Kidney epithelial cell (primary cell): ENCODE results near the gene LHPP. TPM values are rescaled to one million over a fixed set of nuclear protein-coding genes. Genes with fewer than 3 reads are reported as not detected.
A peak's percentile ranks its signal among the peaks of the same experiment; 100 is the strongest.
"Not testable (repeated sequence)": the region's sequence is repeated elsewhere in the genome, so short reads cannot be mapped to it uniquely, and the experiment has no call there.

Experiments
- DNase-seq: peaks from one replicate; pipeline ENCODE4 v3.0.0-alpha.2; 2010; ENCODE audit warnings: low read depth
- H3K27me3 ChIP-seq: 2 replicates; pipeline ENCODE4 v1.6.0; 2011; ENCODE audit warnings: low read length; ENCODE audit not compliant: control insufficient read depth, insufficient read depth
- H3K36me3 ChIP-seq: 2 replicates; pipeline ENCODE4 v1.5.1; 2011; ENCODE audit warnings: low read length; ENCODE audit not compliant: control insufficient read depth, insufficient read depth
- H3K4me3 ChIP-seq: 2 replicates; pipeline ENCODE4 v1.5.1; 2011; ENCODE audit warnings: low read depth, mild to moderate bottlenecking, control low read depth, low read length
- total RNA-seq: library from RNA; depleted of rRNA; stranded (reverse); fragments of >200 nt; gene quantifications from 2 replicates; pipeline ENCODE4 v1.2.3, GENCODE V29; 2015
- TF ChIP-seq, protein P1 (sequence below): IDR thresholded peaks from 2 replicates; pipeline ENCODE4 v1.5.1; 2011; ENCODE audit warnings: mild to moderate bottlenecking, moderate library complexity, low read length, control low read depth, inconsistent platforms; ENCODE audit not compliant: insufficient read depth, poor library complexity, severe bottlenecking

LHPP gene
- total RNA-seq, 1 donor from 2014 or later: 6.3 TPM

DNA sequence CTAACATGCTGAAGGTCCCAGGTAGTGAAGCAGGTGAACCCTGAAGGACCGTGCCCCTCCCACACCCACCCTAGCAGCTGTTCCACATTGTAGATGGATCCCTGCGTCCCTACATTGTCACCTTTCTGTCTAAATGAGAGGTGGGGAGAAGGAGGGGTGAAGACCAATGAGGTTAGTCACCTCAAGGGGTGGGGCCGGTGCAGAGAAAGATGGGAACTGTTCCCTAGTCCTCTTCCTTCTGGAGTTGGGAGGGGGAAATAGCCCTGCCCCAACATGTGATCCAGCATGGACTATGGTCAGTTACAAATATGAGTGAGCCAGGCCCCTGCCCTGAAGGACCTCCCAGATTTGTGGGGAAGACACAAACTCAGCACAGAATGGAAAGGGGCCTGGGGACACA is 124.5 kb downstream of the LHPP start:
- TF ChIP-seq, protein P1, sequence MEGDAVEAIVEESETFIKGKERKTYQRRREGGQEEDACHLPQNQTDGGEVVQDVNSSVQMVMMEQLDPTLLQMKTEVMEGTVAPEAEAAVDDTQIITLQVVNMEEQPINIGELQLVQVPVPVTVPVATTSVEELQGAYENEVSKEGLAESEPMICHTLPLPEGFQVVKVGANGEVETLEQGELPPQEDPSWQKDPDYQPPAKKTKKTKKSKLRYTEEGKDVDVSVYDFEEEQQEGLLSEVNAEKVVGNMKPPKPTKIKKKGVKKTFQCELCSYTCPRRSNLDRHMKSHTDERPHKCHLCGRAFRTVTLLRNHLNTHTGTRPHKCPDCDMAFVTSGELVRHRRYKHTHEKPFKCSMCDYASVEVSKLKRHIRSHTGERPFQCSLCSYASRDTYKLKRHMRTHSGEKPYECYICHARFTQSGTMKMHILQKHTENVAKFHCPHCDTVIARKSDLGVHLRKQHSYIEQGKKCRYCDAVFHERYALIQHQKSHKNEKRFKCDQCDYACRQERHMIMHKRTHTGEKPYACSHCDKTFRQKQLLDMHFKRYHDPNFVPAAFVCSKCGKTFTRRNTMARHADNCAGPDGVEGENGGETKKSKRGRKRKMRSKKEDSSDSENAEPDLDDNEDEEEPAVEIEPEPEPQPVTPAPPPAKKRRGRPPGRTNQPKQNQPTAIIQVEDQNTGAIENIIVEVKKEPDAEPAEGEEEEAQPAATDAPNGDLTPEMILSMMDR: no peak
- no peak for DNase-seq
- H3K27me3 ChIP-seq: peaks cover 4% of the 10 kb centered on the region
- no peak overlapping the region for H3K4me3 ChIP-seq
- no peaks in the 10 kb centered on the region for H3K36me3 ChIP-seq

DNA sequence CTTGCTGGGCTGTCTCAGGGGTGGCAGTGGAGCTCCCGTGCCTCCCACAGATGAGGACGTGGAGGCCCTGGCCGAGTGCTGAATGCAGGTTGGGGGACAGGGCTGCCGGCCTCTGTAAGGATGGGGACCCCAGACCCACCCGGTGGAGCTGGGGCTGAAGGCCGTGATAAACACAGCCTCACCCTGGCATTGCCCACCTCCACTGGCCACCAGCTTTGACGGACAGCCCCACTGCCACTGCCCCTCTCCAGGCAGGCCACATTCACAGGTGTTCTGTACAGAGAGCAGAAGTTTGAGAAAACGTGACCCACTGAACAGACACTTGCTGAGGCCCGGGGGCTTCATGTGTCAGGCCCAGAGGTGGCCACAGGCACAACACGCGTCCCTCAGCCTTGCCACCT is 126.2 kb downstream of the LHPP start:
- H3K27me3 ChIP-seq: peaks cover 4% of the 10 kb centered on the region
- no peak for DNase-seq
- H3K36me3 ChIP-seq: no peaks in the 10 kb centered on the region
- H3K4me3 ChIP-seq: no peak overlapping the region
- TF ChIP-seq, protein P1: no peak

DNA sequence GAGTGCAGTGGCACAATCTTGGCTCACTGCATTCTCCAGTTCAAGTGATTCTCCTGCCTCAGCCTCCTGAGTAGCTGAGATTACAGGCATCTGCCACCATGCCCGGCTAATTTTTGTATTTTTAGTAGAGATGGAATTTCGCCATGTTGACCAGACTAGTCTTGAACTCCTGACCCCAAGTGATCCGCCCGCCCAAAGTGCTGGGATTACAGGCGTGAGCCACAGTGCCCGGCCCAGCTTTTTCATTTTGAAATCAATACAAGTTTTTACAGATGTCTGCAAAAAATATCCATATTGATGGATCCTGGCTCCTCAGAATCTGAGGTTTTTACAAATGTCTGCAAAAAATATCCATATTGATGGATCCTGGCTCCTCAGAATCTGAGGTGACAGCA is 126.7 kb downstream of the LHPP start:
- not testable (repeated sequence) for H3K4me3 ChIP-seq, DNase-seq, H3K27me3 ChIP-seq, H3K36me3 ChIP-seq

DNA sequence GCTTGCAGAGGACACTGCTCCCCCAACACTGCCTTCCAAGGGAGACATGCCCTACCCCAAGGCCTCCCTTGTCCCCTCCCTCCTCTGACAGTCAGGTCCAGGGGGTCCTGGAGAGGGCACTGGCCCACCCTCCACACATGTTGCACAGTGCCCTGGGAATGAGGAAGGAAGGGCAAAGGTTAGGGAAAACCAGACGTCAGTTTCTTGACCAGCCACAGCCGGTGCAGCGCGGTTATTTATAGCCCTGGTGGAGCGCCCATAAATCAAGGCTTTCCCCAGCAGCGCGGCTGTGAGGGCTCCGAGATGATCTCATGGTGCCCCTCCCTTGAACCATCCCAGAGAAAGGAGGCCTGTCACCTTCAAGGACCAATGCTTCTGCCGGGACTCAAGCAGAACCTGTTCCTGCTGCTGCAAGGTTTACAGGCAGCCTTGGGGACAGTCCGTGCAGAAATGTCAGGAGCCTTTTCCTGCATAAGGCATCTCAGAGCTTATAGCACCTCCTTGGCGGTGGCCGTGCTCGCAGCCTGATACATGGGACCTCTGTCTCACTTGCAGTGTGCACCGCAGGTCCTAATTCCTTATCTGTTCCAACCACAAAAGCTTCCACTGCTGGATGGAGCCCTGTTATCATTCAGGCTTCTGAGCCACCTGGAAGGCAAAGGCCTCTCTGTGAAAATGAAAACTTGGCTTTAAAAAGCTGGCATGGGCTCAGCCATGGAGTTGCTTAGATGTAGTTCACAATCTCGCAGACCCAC is 127.3 kb downstream of the LHPP start:
- H3K4me3 ChIP-seq: no peak overlapping the region
- TF ChIP-seq, protein P1: no peak
- H3K36me3 ChIP-seq: no peaks in the 10 kb centered on the region
- DNase-seq: peak; percentile 10
- H3K27me3 ChIP-seq: peaks cover 6% of the 10 kb centered on the region

DNA sequence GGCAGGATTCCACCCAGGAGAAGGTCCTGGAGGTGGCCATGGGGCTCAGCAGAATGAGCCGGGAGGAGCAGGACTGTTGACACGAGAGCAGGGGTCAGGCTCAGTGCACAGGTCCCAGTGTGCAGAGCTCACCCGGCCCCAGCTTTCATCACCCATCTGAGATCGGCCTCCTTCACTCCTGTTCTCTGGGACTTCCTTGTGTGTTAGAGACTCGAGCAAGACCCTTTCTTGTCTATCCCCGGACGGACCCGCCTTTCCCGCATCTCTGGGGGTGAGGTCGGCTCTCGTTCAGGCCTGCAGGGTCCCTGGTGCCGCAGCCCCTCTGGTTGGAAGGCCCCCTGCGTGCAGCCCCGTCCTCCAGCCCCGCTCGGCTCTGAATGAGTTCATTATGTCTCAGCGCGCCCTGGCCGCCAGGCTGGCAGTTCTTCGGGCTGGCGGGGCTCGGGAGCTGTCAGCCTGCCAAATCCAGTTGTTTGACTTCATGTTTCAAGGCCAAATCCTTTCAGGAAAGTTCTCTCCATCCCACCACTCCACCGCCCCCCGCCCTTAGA is 127.9 kb downstream of the LHPP start:
- TF ChIP-seq, protein P1: no peak
- Histone ChIP-seq H3K4me3 (no peak overlapping the region), H3K27me3 (peaks cover 6% of the 10 kb centered on the region), H3K36me3 (no peaks in the 10 kb centered on the region)
- DNase-seq: no peak

DNA sequence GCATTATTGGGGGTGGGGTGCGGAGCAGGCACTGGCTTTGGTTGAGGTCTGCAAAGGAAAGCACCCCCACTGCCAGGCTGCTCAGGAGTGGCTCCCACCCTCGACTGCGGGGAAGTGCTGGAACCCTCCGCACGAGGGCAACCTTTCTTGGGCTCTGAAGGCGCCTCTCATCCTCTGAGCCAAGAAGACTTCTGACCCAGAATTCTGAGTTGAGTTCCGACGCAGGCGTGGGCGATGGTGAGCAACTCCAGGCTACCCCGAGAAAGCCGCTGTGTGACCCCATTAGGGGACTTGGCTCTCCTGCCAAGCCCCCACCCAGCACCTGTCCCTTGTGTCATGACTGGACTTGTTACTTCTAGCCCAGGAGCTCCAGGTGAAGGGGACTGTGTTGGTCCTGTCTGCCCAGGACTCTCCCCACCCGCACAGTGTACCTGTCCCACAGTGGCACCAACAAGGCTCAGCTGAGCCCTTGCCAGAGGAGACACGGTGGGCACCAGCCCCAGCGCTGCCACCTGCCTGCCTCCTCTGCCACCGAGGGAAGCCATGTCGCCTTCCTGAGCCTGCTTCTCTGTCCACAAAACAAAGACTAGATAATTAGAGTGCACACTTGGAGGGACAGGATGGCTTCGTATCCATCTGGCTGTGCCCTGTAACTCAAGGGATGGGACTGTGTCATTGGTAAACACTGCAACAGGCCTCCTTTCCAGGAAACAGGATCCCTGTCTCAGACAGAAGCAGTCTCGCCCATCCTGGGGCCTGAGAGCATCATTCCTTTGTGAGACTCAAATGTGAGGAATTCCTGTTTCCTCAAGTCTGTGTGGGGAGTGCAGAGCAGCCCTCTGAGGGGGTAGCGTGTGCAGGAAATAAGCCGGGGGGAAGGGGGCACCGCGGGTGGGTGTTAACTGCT is 128.8 kb downstream of the LHPP start:
- H3K27me3 ChIP-seq: peaks cover 6% of the 10 kb centered on the region
- TF ChIP-seq, protein P1: no peak
- no peak overlapping the region for H3K4me3 ChIP-seq
- no peaks in the 10 kb centered on the region for H3K36me3 ChIP-seq
- no peak for DNase-seq
